NCI-H69 (cell line): Measurements from ENCODE around the gene RABGAP1.

ENCODE experiments used
- DNase-seq: peaks from one replicate; lab custom pipeline; 2025; lab: John Stamatoyannopoulos, UW

Gene RABGAP1

GRCh38 chr9:123111427-123112014 is 170.7 kb downstream of the RABGAP1 start:
- peak; percentile 23 for DNase-seq

GRCh38 chr9:123112015-123112975 is 171.5 kb downstream of the RABGAP1 start:
- no peak for DNase-seq

GRCh38 chr9:123113185-123113584 is 172.4 kb downstream of the RABGAP1 start:
- DNase-seq = no peak

GRCh38 chr9:123115146-123115913 is 174.5 kb downstream of the RABGAP1 start:
- no peak for DNase-seq

- DNase-seq = no peak
Measured at GRCh38 chr9:123116036-123116435, 175.2 kb downstream of the RABGAP1 start.

- DNase-seq = no peak
Measured at GRCh38 chr9:123119566-123119965, 178.7 kb downstream of the RABGAP1 start.

GRCh38 chr9:123120131-123120530 is 179.3 kb downstream of the RABGAP1 start:
- peak; percentile 83 for DNase-seq

- no peak for DNase-seq
Measured at GRCh38 chr9:123120953-123121352, 180.1 kb downstream of the RABGAP1 start.

- DNase-seq = no peak
Measured at GRCh38 chr9:123121457-123121856, 180.6 kb downstream of the RABGAP1 start.

- no peak for DNase-seq
Measured at GRCh38 chr9:123127512-123128075, 186.8 kb downstream of the RABGAP1 start.

GRCh38 chr9:123128591-123128990 is 187.8 kb downstream of the RABGAP1 start:
- no peak for DNase-seq

GRCh38 chr9:123129423-123129822 is 188.6 kb downstream of the RABGAP1 start:
- DNase-seq = no peak

GRCh38 chr9:123131258-123131657 is 190.4 kb downstream of the RABGAP1 start:
- DNase-seq = no peak

GRCh38 chr9:123131993-123132392 is 191.2 kb downstream of the RABGAP1 start:
- DNase-seq = no peak

- DNase-seq = no peak
Measured at GRCh38 chr9:123132696-123133095, 191.9 kb downstream of the RABGAP1 start.

GRCh38 chr9:123135430-123135829 is 194.6 kb downstream of the RABGAP1 start:
- DNase-seq = no peak

- peak; percentile 10 for DNase-seq
Measured at GRCh38 chr9:123138163-123138562, 197.3 kb downstream of the RABGAP1 start.

- DNase-seq = peak; percentile 61
Measured at GRCh38 chr9:123149067-123149466, 208.2 kb downstream of the RABGAP1 start.

GRCh38 chr9:123150708-123151503 is 210.1 kb downstream of the RABGAP1 start:
- no peak for DNase-seq
